ENCODE results near the gene USP16.
A peak's percentile ranks its signal among the peaks of the same experiment; 100 is the strongest.
"Not testable (repeated sequence)": the region's sequence is repeated elsewhere in the genome, so short reads cannot be mapped to it uniquely, and the experiment has no call there.

The USP16 gene

DNA sequence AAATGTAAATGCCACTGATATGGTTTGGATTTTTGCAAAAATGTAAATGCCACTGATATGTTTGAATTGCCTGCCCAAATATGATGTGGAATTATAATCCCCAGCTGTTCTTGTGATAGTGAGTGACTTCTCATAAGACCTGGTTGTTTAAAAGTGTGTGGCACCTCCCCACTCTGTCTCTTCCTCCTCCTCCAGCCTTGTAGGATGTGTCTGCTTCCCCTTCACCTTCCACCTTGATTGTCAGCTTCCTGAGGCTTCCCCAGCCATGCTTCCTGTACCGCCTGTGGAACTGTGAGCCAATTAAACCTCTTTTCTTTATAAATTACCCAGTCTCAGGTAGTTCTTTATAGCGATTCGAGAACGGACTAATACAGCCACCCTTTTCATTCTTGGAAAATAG lies 50.3 kb downstream of the USP16 start:
- no peaks in the 10 kb centered on the region; the same call in 1 of the 2 replicates for H3K36me3 ChIP-seq (ENCODE audit: control insufficient read depth, insufficient read depth, low read length)
- no peak overlapping the region for H3K4me3 ChIP-seq (replicated peaks; ENCODE audit: low read depth, low read length)
- TF ChIP-seq, protein P1, sequence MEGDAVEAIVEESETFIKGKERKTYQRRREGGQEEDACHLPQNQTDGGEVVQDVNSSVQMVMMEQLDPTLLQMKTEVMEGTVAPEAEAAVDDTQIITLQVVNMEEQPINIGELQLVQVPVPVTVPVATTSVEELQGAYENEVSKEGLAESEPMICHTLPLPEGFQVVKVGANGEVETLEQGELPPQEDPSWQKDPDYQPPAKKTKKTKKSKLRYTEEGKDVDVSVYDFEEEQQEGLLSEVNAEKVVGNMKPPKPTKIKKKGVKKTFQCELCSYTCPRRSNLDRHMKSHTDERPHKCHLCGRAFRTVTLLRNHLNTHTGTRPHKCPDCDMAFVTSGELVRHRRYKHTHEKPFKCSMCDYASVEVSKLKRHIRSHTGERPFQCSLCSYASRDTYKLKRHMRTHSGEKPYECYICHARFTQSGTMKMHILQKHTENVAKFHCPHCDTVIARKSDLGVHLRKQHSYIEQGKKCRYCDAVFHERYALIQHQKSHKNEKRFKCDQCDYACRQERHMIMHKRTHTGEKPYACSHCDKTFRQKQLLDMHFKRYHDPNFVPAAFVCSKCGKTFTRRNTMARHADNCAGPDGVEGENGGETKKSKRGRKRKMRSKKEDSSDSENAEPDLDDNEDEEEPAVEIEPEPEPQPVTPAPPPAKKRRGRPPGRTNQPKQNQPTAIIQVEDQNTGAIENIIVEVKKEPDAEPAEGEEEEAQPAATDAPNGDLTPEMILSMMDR (IDR thresholded peaks at IDR 0.05; ENCODE audit: insufficient read depth, low read length, poor library complexity, severe bottlenecking) = no peak
- DNase-seq (ENCODE audit: extremely low read depth, insufficient read length) = no peak
- H3K27me3 ChIP-seq (replicated peaks; ENCODE audit: control insufficient read depth, insufficient read depth, low read length) = no peaks in the 10 kb centered on the region

GRCh38 chr21:29075706-29076466 lies 51.4 kb downstream of the USP16 start:
- no peak overlapping the region for H3K4me3 ChIP-seq (replicated peaks; ENCODE audit: low read depth, low read length)
- DNase-seq (ENCODE audit: extremely low read depth, insufficient read length) = no peak
- no peaks in the 10 kb centered on the region; the same call in 1 of the 2 replicates for H3K36me3 ChIP-seq (ENCODE audit: control insufficient read depth, insufficient read depth, low read length)
- no peaks in the 10 kb centered on the region for H3K27me3 ChIP-seq (replicated peaks; ENCODE audit: control insufficient read depth, insufficient read depth, low read length)
- TF ChIP-seq, protein P1 (IDR thresholded peaks at IDR 0.05; ENCODE audit: insufficient read depth, low read length, poor library complexity, severe bottlenecking) = no peak

GRCh38 chr21:29076731-29077640 lies 52.5 kb downstream of the USP16 start:
- DNase-seq (ENCODE audit: extremely low read depth, insufficient read length) = peak; percentile 50
- not testable (repeated sequence) for H3K36me3 ChIP-seq (ENCODE audit: control insufficient read depth, insufficient read depth, low read length); H3K27me3 ChIP-seq (replicated peaks; ENCODE audit: control insufficient read depth, insufficient read depth, low read length)
- peak overlapping the region; percentile 15 for H3K4me3 ChIP-seq (replicated peaks; ENCODE audit: low read depth, low read length)

- Histone ChIP-seq H3K4me3 (replicated peaks; ENCODE audit: low read depth, low read length) (no peak overlapping the region; the same call in 1 of the 2 replicates), H3K27me3 (replicated peaks; ENCODE audit: control insufficient read depth, insufficient read depth, low read length) (no peaks in the 10 kb centered on the region), H3K36me3 (ENCODE audit: control insufficient read depth, insufficient read depth, low read length) (no peaks in the 10 kb centered on the region; the same call in 1 of the 2 replicates)
- TF ChIP-seq, protein P1 (IDR thresholded peaks at IDR 0.05; ENCODE audit: insufficient read depth, low read length, poor library complexity, severe bottlenecking) = no peak
- peak; percentile 34 for DNase-seq (ENCODE audit: extremely low read depth, insufficient read length)
Measured at GRCh38 chr21:29077651-29078090, 53.2 kb downstream of the USP16 start.

DNA sequence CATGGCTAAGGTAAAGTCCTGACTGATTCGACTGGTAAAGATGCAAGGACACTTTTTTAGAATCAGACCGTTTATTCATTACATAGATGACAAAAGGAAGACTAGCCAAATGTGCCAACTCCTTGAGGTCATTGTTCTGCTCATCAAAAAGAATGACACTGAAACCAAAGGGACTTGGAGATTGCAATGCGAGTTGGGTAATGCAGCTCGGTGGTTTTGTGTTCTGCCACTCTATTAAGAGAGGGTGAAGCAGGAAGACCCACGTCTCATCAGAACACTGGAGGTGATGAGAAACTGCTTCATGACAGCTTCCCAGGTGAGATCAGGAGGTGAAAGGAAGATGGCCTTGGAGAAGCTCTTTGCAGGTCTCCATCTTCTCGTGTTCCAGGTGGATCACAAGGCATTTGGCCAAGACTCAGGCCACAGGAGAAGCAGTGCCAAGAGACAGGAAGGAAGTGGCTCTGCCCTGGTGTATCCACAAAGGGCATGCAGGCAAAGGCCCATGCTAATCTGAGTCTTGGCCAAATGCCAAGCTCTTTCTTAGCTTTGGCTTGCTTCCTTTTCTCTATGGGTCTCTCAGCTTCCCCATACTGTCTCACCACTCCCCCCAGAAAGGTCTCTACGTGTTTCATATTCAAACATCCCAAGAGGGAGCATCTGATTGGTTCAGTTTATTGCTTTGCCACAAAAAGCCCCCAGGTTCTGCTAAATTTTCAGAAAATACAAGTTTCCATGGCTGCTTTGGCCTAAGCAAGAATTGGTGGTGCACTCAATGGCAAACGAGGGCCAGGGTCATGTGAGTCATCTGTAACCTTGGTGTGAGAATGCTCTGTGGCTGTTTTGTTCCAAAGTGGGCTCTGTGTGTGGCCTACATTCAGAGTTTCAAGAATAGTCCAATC lies 54.6 kb downstream of the USP16 start:
- peak; percentile 36 for DNase-seq (ENCODE audit: extremely low read depth, insufficient read length)
- TF ChIP-seq, protein P1 (IDR thresholded peaks at IDR 0.05; ENCODE audit: insufficient read depth, low read length, poor library complexity, severe bottlenecking) = no peak
- Histone ChIP-seq H3K27me3 (replicated peaks; ENCODE audit: control insufficient read depth, insufficient read depth, low read length) (no peaks in the 10 kb centered on the region), H3K4me3 (replicated peaks; ENCODE audit: low read depth, low read length) (no peak overlapping the region), H3K36me3 (ENCODE audit: control insufficient read depth, insufficient read depth, low read length) (no peaks in the 10 kb centered on the region; the same call in 1 of the 2 replicates)

All from GM06990 (cell line).